IMR-90 (cell line): ENCODE measurements around the gene CUX1.
"Not testable (repeated sequence)": the region's sequence is repeated elsewhere in the genome, so short reads cannot be mapped to it uniquely, and the experiment has no call there.

Source experiments
- CEBPB ChIP-seq: IDR thresholded peaks from 2 replicates; pipeline ENCODE4 v1.6.1; 2012; ENCODE audit warnings: low read depth, low read length, improper control_type of control experiment
- CTCF ChIP-seq: conservative IDR thresholded peaks from 2 replicates; pipeline ENCODE4 v1.5.1; 2012; ENCODE audit warnings: mild to moderate bottlenecking, low read depth, low read length, improper control_type of control experiment
- ELK1 ChIP-seq: fragments of 150-350 bp; IDR thresholded peaks from 2 replicates; pipeline ENCODE4 v1.6.1; 2016; ENCODE audit warnings: low read depth, mild to moderate bottlenecking, low read length, moderate library complexity, borderline replicate concordance
- FOS ChIP-seq: fragments of 150-350 bp; IDR thresholded peaks from 2 replicates; pipeline ENCODE4 v1.6.1; 2016; ENCODE audit warnings: low read depth, low read length
- MAFK ChIP-seq: IDR thresholded peaks from 2 replicates; pipeline ENCODE4 v1.6.1; 2012; ENCODE audit warnings: low read depth, low read length, improper control_type of control experiment
- MAZ ChIP-seq: IDR thresholded peaks from 2 replicates; pipeline ENCODE4 v1.6.1; 2012; ENCODE audit warnings: low read depth, mild to moderate bottlenecking, low read length, improper control_type of control experiment, moderate library complexity, borderline replicate concordance
- MXI1 ChIP-seq: IDR thresholded peaks from 2 replicates; pipeline ENCODE4 v1.6.1; 2012; ENCODE audit warnings: low read depth, mild to moderate bottlenecking, low read length, moderate library complexity, borderline replicate concordance
- POLR2A ChIP-seq: IDR thresholded peaks from 2 replicates; pipeline ENCODE4 v1.6.1; 2012; ENCODE audit warnings: mild to moderate bottlenecking, low read depth, low read length
- RAD21 ChIP-seq: IDR thresholded peaks from 2 replicates; pipeline ENCODE4 v1.6.1; 2012; ENCODE audit warnings: low read length, improper control_type of control experiment
- RCOR1 ChIP-seq: IDR thresholded peaks from 2 replicates; pipeline ENCODE4 v1.6.1; 2012; ENCODE audit warnings: mild to moderate bottlenecking, low read length, improper control_type of control experiment; ENCODE audit not compliant: insufficient replicate concordance
- RFX5 ChIP-seq: IDR thresholded peaks from 2 replicates; pipeline ENCODE4 v1.8.0; 2012; ENCODE audit warnings: low read depth, mild to moderate bottlenecking, low read length, moderate library complexity
- SMC3 ChIP-seq: fragments of 150-350 bp; IDR thresholded peaks from 2 replicates; pipeline ENCODE4 v1.6.1; 2016; ENCODE audit warnings: low read depth, mild to moderate bottlenecking, antibody characterized with exemption, low read length, moderate library complexity
- USF2 ChIP-seq: fragments of 150-350 bp; IDR thresholded peaks from 2 replicates; pipeline ENCODE4 v1.6.1; 2017; ENCODE audit warnings: mild to moderate bottlenecking, antibody characterized with exemption, low read length, low read depth

- TF ChIP-seq CTCF, POLR2A, MXI1, RFX5, RCOR1, MAFK, CEBPB, RAD21, FOS, SMC3, USF2, ELK1, MAZ: not testable (repeated sequence)
These were observed 31.9 kb downstream of the CUX1 start for GRCh38 chr7:101849314-101849713.
